ENCODE results near the gene SURF1.

GRCh38 chr9:133339641-133340040 is 16.6 kb downstream of the SURF1 start:
- TF ChIP-seq EZH2 (IDR thresholded peaks at IDR 0.05) (no peak), POLR2AphosphoS5 (IDR thresholded peaks at IDR 0.05; ENCODE audit: borderline replicate concordance, low read depth, low read length) (no peak)
